Measurements from ENCODE around the gene RALGPS1. TPM values are rescaled to one million over a fixed set of nuclear protein-coding genes. Genes with fewer than 3 reads are reported as not detected.

The RALGPS1 gene
- total and polyA plus RNA-seq, 2 experiments from 2014 or later = 13.1 to 22.1 TPM

DNA sequence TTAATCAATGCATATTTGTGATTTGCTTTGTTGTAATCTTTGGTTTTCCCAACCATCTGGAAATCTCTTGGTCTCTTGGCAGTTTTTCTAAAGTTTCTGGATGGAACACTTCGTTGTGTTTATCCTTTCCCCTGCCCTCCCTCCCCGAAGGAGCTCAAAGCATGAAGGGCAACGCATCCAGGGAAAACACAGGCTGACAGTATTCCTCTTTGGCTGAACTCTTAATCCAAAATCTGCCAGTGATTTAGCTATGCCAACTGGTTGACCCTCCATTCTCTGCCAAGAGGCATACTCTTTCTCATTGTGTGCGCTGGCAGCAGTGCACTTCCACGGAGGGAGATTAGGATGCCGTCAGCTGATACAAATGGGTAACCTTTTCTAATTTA lies 33.6 kb upstream of the RALGPS1 start:
- Histone ChIP-seq H3K79me2 (peaks cover 77% of the 10 kb centered on the region), H3K4me1 (ENCODE audit: insufficient read depth) (peaks cover 16% of the 10 kb centered on the region), H3K27ac (no peak overlapping the region), H2AFZ (no peak overlapping the region), H3K9me2 (replicated peaks; ENCODE audit: insufficient read depth) (no peaks in the 10 kb centered on the region), H3K36me3 (replicated peaks; ENCODE audit: insufficient read depth, low read depth) (no peaks in the 10 kb centered on the region), H3K9me3 (ENCODE audit: low read depth) (no peaks in the 10 kb centered on the region), H3K27me3 (no peaks in the 10 kb centered on the region), H4K20me1 (ENCODE audit: insufficient read depth, poor library complexity, severe bottlenecking) (peaks cover 22% of the 10 kb centered on the region), H3K4me3 (no peak overlapping the region), H3K4me2 (no peak overlapping the region)
- no peak for TF ChIP-seq EZH2 (IDR thresholded peaks at IDR 0.05; ENCODE audit: borderline replicate concordance)
- no peak for TF ChIP-seq EZH2phosphoT487 (IDR thresholded peaks at IDR 0.05; ENCODE audit: low read depth, severe bottlenecking, unreplicated experiment)
- TF ChIP-seq, protein P1, sequence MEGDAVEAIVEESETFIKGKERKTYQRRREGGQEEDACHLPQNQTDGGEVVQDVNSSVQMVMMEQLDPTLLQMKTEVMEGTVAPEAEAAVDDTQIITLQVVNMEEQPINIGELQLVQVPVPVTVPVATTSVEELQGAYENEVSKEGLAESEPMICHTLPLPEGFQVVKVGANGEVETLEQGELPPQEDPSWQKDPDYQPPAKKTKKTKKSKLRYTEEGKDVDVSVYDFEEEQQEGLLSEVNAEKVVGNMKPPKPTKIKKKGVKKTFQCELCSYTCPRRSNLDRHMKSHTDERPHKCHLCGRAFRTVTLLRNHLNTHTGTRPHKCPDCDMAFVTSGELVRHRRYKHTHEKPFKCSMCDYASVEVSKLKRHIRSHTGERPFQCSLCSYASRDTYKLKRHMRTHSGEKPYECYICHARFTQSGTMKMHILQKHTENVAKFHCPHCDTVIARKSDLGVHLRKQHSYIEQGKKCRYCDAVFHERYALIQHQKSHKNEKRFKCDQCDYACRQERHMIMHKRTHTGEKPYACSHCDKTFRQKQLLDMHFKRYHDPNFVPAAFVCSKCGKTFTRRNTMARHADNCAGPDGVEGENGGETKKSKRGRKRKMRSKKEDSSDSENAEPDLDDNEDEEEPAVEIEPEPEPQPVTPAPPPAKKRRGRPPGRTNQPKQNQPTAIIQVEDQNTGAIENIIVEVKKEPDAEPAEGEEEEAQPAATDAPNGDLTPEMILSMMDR (IDR thresholded peaks at IDR 0.05; ENCODE audit: poor library complexity) = no peak
- DNase-seq (ENCODE audit: low spot score) = no peak
- WGBS (ENCODE audit: low lambda C conversion rate, missing lambda C conversion rate) = 92% methylated on average over 6 of the region's 6 CpGs

DNA sequence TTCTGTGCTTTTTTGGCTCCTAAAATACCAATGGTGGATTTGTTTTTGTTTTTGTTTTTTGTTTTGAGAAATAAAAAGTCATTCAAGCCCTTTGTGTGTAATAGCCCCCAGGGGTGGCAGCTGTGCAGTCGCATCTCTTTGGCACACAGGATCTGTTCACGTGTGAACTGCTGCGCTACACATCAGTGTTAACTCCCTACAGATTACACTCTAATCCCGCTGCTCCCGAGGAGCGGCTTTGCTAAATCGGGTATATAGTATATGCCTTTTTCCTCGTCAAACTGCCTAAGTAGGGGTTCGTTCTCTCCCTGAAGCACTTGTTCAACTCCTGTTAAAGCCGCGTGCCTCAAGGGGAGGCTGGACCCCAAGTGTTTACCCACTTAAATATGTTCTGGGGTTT lies 31.8 kb upstream of the RALGPS1 start:
- TF ChIP-seq EZH2 (IDR thresholded peaks at IDR 0.05; ENCODE audit: borderline replicate concordance) = no peak
- TF ChIP-seq, protein P1 (IDR thresholded peaks at IDR 0.05; ENCODE audit: poor library complexity) = no peak
- TF ChIP-seq EZH2phosphoT487 (IDR thresholded peaks at IDR 0.05; ENCODE audit: low read depth, severe bottlenecking, unreplicated experiment) = no peak
- Histone ChIP-seq H4K20me1 (ENCODE audit: insufficient read depth, poor library complexity, severe bottlenecking) (peaks cover 8% of the 10 kb centered on the region), H3K9me2 (replicated peaks; ENCODE audit: insufficient read depth) (no peaks in the 10 kb centered on the region), H3K79me2 (peaks cover 61% of the 10 kb centered on the region), H3K4me3 (no peak overlapping the region), H3K4me1 (ENCODE audit: insufficient read depth) (peaks cover 17% of the 10 kb centered on the region), H3K9me3 (ENCODE audit: low read depth) (no peaks in the 10 kb centered on the region), H3K27me3 (no peaks in the 10 kb centered on the region), H3K36me3 (replicated peaks; ENCODE audit: insufficient read depth, low read depth) (no peaks in the 10 kb centered on the region), H3K27ac (no peak overlapping the region), H3K4me2 (no peak overlapping the region), H2AFZ (no peak overlapping the region)
- 91% methylated on average over 11 of the region's 11 CpGs for WGBS (ENCODE audit: low lambda C conversion rate, missing lambda C conversion rate)
- no peak for DNase-seq (ENCODE audit: low spot score)

DNA sequence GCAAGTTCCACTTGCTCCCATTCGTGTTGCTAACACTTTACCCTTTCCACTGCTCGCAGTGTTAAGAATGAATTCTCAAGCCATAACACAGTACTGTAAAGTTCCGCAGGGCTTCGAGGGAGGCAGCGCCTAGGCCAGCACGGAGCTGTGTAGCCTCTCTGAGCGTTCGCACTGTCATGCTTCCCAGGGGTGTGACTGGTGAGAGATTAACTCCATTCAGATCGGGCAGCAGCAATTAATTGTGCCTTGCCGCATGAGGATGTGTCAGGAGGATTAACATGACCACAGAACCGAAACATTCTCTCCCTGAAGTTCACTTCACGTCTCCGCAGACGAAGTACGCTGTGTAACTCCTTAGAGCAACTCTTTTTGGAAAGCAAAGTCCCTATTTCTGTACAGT lies 30.9 kb upstream of the RALGPS1 start:
- no peaks in the 10 kb centered on the region for H3K36me3 ChIP-seq (replicated peaks; ENCODE audit: insufficient read depth, low read depth)
- H3K27me3 ChIP-seq = no peaks in the 10 kb centered on the region
- peaks cover 53% of the 10 kb centered on the region for H3K79me2 ChIP-seq
- DNase-seq (ENCODE audit: low spot score) = peak; percentile 51
- H3K4me1 ChIP-seq (ENCODE audit: insufficient read depth) = peaks cover 17% of the 10 kb centered on the region
- no peak overlapping the region for H3K4me2 ChIP-seq
- H3K9me3 ChIP-seq (ENCODE audit: low read depth) = no peaks in the 10 kb centered on the region
- H4K20me1 ChIP-seq (ENCODE audit: insufficient read depth, poor library complexity, severe bottlenecking) = peaks cover 8% of the 10 kb centered on the region
- H3K27ac ChIP-seq = peak overlapping the region; percentile 82
- WGBS (ENCODE audit: low lambda C conversion rate, missing lambda C conversion rate) = 77% methylated on average over 15 of the region's 15 CpGs
- no peak overlapping the region for H2AFZ ChIP-seq
- TF ChIP-seq EZH2 (IDR thresholded peaks at IDR 0.05; ENCODE audit: borderline replicate concordance) (no peak), EZH2phosphoT487 (IDR thresholded peaks at IDR 0.05; ENCODE audit: low read depth, severe bottlenecking, unreplicated experiment) (no peak)
- TF ChIP-seq, protein P1 (IDR thresholded peaks at IDR 0.05; ENCODE audit: poor library complexity) = no peak
- no peak overlapping the region for H3K4me3 ChIP-seq
- H3K9me2 ChIP-seq (replicated peaks; ENCODE audit: insufficient read depth) = no peaks in the 10 kb centered on the region
